ENCODE data around the gene CNIH3. TPM values are rescaled to one million over a fixed set of nuclear protein-coding genes. Genes with fewer than 3 reads are reported as not detected.

The CNIH3 gene
- total RNA-seq, 1 experiment from 2014 or later, result 4.2 TPM

- DNase-seq, result no peak
- no peaks in the 10 kb centered on the region for H3K9me3 Mint-ChIP-seq
- H3K27ac ChIP-seq (ENCODE audit: insufficient read length, low read depth, low read length), result no peak overlapping the region
- H4K5ac ChIP-seq (ENCODE audit: insufficient read length, low read depth, low read length), result no peak overlapping the region
- H3K79me1 ChIP-seq (ENCODE audit: insufficient read depth, low read depth, low read length, poor library complexity, severe bottlenecking), result no peaks in the 10 kb centered on the region
- no peaks in the 10 kb centered on the region for H3K27me3 ChIP-seq (ENCODE audit: insufficient read depth, low read length)
- H3K23ac ChIP-seq (ENCODE audit: insufficient read length, low read depth, low read length), result no peak overlapping the region
- no peak overlapping the region for H3K4me2 ChIP-seq (ENCODE audit: insufficient read depth, insufficient read length, low read length)
- no peak overlapping the region for H3K9ac ChIP-seq (ENCODE audit: extremely low read depth, insufficient read length, low read length)
- H3K27ac Mint-ChIP-seq, result no peak overlapping the region
- no peak overlapping the region for H2BK5ac ChIP-seq (ENCODE audit: insufficient read length, low read length)
- H4K20me1 ChIP-seq (ENCODE audit: control insufficient read depth, insufficient read depth, insufficient read length), result no peaks in the 10 kb centered on the region
- no CpG with 5 or more reads among the region's 6 CpGs for WGBS (ENCODE audit: extremely low coverage, insufficient read length, low lambda C conversion rate)
- TF ChIP-seq, protein P1, sequence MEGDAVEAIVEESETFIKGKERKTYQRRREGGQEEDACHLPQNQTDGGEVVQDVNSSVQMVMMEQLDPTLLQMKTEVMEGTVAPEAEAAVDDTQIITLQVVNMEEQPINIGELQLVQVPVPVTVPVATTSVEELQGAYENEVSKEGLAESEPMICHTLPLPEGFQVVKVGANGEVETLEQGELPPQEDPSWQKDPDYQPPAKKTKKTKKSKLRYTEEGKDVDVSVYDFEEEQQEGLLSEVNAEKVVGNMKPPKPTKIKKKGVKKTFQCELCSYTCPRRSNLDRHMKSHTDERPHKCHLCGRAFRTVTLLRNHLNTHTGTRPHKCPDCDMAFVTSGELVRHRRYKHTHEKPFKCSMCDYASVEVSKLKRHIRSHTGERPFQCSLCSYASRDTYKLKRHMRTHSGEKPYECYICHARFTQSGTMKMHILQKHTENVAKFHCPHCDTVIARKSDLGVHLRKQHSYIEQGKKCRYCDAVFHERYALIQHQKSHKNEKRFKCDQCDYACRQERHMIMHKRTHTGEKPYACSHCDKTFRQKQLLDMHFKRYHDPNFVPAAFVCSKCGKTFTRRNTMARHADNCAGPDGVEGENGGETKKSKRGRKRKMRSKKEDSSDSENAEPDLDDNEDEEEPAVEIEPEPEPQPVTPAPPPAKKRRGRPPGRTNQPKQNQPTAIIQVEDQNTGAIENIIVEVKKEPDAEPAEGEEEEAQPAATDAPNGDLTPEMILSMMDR (conservative IDR thresholded peaks at IDR 0.05), result no peak
- no peak overlapping the region for H3K18ac ChIP-seq (ENCODE audit: insufficient read length, low read depth, low read length)
- H4K91ac ChIP-seq (ENCODE audit: insufficient read length, low read depth, low read length), result no peak overlapping the region
- H2BK12ac ChIP-seq (ENCODE audit: insufficient read length, low read depth, low read length), result no peak overlapping the region
- H2BK15ac ChIP-seq (ENCODE audit: low read depth, low read length), result no peak overlapping the region
- no peak overlapping the region for H2AFZ ChIP-seq (ENCODE audit: low read length)
- peaks cover 10 to 12% of the 10 kb centered on the region in 2 experiments for H3K4me1 Mint-ChIP-seq
- no peaks in the 10 kb centered on the region for H3K23me2 ChIP-seq (ENCODE audit: insufficient read length, low read depth, low read length, poor library complexity, severe bottlenecking)
- no peaks in the 10 kb centered on the region; a peak in 1 of 7 replicates for H3K36me3 Mint-ChIP-seq (ENCODE audit: insufficient read depth in 1 of 3, low read depth in 3 of 3)
- no peaks in the 10 kb centered on the region; the same call in 1 of the 2 replicates for H3K4me1 ChIP-seq (ENCODE audit: insufficient read depth, low read length)
- H3K4ac ChIP-seq (ENCODE audit: low read depth, low read length), result no peak overlapping the region
- H2BK120ac ChIP-seq (ENCODE audit: low read depth, low read length, poor library complexity, severe bottlenecking), result no peak overlapping the region
- H3K56ac ChIP-seq (ENCODE audit: insufficient read length, low read depth, low read length), result no peak overlapping the region
- no peaks in the 10 kb centered on the region for H3K9me3 ChIP-seq (ENCODE audit: control insufficient read depth, low read depth, low read length)
- H2AK5ac ChIP-seq (ENCODE audit: insufficient read length, low read length), result no peak overlapping the region
- H3K14ac ChIP-seq (ENCODE audit: insufficient read depth, low read length), result no peak overlapping the region
- H3K27me3 Mint-ChIP-seq (ENCODE audit: low read depth), result peaks cover 2% of the 10 kb centered on the region
- H4K8ac ChIP-seq (replicated peaks; ENCODE audit: insufficient read length, low read depth, low read length), result no peak overlapping the region
- no peak overlapping the region for H3K4me3 Mint-ChIP-seq
- H3K79me2 ChIP-seq (ENCODE audit: insufficient read depth, low read length), result no peaks in the 10 kb centered on the region
- no peak overlapping the region for H2BK20ac ChIP-seq (ENCODE audit: low read depth, low read length, poor library complexity, severe bottlenecking)
- H3T11ph ChIP-seq (ENCODE audit: low read length), result no peak overlapping the region
These were observed 135.7 kb downstream of the CNIH3 start for GRCh38 chr1:224751624-224752311.
